ENCODE results near the gene DGKI.
A peak's percentile ranks its signal among the peaks of the same experiment; 100 is the strongest.

Gene DGKI

GRCh38 chr7:137475966-137476365, 370.8 kb downstream of the DGKI start:
- no peaks in the 10 kb centered on the region for H3K4me1 ChIP-seq (ENCODE audit: control insufficient read depth, insufficient read depth, low read length)
- H3K9ac ChIP-seq (ENCODE audit: low read length in 2 of 2), result no peak overlapping the region
- H3K27ac ChIP-seq (ENCODE audit: low read length), result no peak overlapping the region
- H3K27me3 ChIP-seq (ENCODE audit: control insufficient read depth in 1 of 2, insufficient read depth in 2 of 2, low read length in 2 of 2), result no peaks in the 10 kb centered on the region
- H3K9me3 ChIP-seq (ENCODE audit: control insufficient read depth in 2 of 2, low read length in 2 of 2), result no peaks in the 10 kb centered on the region
- H3K36me3 ChIP-seq (ENCODE audit: control insufficient read depth in 2 of 2, insufficient read depth in 2 of 2, low read length in 2 of 2), result no peaks in the 10 kb centered on the region
- H3K4me3 ChIP-seq (ENCODE audit: low read length in 2 of 2), result no peak overlapping the region

DNA sequence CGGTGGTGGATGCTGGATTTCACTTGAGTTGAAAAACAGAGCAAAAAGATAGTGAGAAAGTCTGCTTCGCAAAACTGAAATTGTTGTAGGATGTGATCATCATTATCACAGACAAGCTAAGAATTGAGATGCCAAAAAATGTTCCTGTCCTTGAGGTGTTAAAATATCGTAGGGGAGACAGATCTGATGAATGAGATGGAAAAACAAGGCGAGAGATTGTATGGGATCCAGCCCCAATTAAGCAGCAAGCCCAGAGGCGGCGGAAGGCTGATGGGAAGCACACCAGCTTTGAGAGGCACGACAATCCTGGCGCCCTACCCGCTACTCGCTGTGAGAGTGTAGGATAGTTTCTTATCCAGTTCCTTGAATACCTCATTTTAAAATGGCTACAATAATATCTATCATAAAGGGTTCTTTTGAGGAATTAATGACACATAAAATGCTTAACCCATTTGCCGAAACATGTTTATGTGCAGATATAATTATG, 372.2 kb downstream of the DGKI start:
- Histone ChIP-seq H3K27ac (ENCODE audit: low read length) (no peak overlapping the region), H3K9ac (ENCODE audit: low read length in 2 of 2) (no peak overlapping the region)

DNA sequence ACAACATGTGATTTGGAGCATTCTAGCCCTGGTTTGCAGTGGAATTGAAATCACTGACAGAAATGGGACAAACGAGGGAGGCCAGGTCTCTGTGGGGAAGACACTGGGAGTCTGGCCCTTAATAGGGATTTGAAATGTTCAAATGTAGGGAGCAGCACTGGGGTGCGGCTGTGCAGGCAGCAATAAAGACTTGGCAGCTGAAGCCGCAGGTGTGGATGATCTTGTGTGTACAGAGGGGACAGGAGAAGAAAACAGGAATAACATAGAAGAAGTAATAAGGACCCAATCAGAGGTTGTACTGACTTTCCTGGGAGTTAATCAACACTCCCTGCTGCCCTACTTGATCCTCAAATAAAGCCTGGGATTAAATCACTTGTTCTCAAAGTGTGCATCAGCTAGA, 375.6 kb downstream of the DGKI start:
- Histone ChIP-seq H3K27me3 (ENCODE audit: control insufficient read depth in 1 of 2, insufficient read depth in 2 of 2, low read length in 2 of 2) (no peaks in the 10 kb centered on the region), H3K27ac (ENCODE audit: low read length) (no peak overlapping the region), H3K9ac (ENCODE audit: low read length in 2 of 2) (no peak overlapping the region), H3K4me1 (ENCODE audit: control insufficient read depth, insufficient read depth, low read length) (no peaks in the 10 kb centered on the region), H3K36me3 (ENCODE audit: control insufficient read depth in 2 of 2, insufficient read depth in 2 of 2, low read length in 2 of 2) (no peaks in the 10 kb centered on the region), H3K9me3 (ENCODE audit: control insufficient read depth in 2 of 2, low read length in 2 of 2) (no peaks in the 10 kb centered on the region), H3K4me3 (ENCODE audit: low read length in 2 of 2) (no peak overlapping the region)

More for the DNA sequence above, 372.2 kb downstream of the DGKI start:
- Histone ChIP-seq H3K27me3 (ENCODE audit: control insufficient read depth in 1 of 2, insufficient read depth in 2 of 2, low read length in 2 of 2) (no peaks in the 10 kb centered on the region), H3K4me3 (ENCODE audit: low read length in 2 of 2) (no peak overlapping the region), H3K9me3 (ENCODE audit: control insufficient read depth in 2 of 2, low read length in 2 of 2) (no peaks in the 10 kb centered on the region), H3K4me1 (ENCODE audit: control insufficient read depth, insufficient read depth, low read length) (no peaks in the 10 kb centered on the region), H3K36me3 (ENCODE audit: control insufficient read depth in 2 of 2, insufficient read depth in 2 of 2, low read length in 2 of 2) (no peaks in the 10 kb centered on the region)

- Histone ChIP-seq H3K27me3 (ENCODE audit: control insufficient read depth in 1 of 2, insufficient read depth in 2 of 2, low read length in 2 of 2) (no peaks in the 10 kb centered on the region), H3K9me3 (ENCODE audit: control insufficient read depth in 2 of 2, low read length in 2 of 2) (no peaks in the 10 kb centered on the region), H3K9ac (ENCODE audit: low read length in 2 of 2) (no peak overlapping the region), H3K4me3 (ENCODE audit: low read length in 2 of 2) (no peak overlapping the region), H3K4me1 (ENCODE audit: control insufficient read depth, insufficient read depth, low read length) (no peaks in the 10 kb centered on the region), H3K27ac (ENCODE audit: low read length) (no peak overlapping the region), H3K36me3 (ENCODE audit: control insufficient read depth in 2 of 2, insufficient read depth in 2 of 2, low read length in 2 of 2) (no peaks in the 10 kb centered on the region)
Measured at GRCh38 chr7:137469858-137470257, 376.9 kb downstream of the DGKI start.

GRCh38 chr7:137469191-137469811, 377.5 kb downstream of the DGKI start:
- H3K27me3 ChIP-seq (ENCODE audit: control insufficient read depth in 1 of 2, insufficient read depth in 2 of 2, low read length in 2 of 2), result no peaks in the 10 kb centered on the region
- H3K36me3 ChIP-seq (ENCODE audit: control insufficient read depth in 2 of 2, insufficient read depth in 2 of 2, low read length in 2 of 2), result no peaks in the 10 kb centered on the region
- no peaks in the 10 kb centered on the region for H3K4me1 ChIP-seq (ENCODE audit: control insufficient read depth, insufficient read depth, low read length)
- no peak overlapping the region for H3K4me3 ChIP-seq (ENCODE audit: low read length in 2 of 2)
- H3K9me3 ChIP-seq (ENCODE audit: control insufficient read depth in 2 of 2, low read length in 2 of 2), result no peaks in the 10 kb centered on the region
- H3K9ac ChIP-seq (ENCODE audit: low read length in 2 of 2), result no peak overlapping the region
- no peak overlapping the region for H3K27ac ChIP-seq (ENCODE audit: low read length)

- H3K9me3 ChIP-seq (ENCODE audit: control insufficient read depth in 2 of 2, low read length in 2 of 2), result no peaks in the 10 kb centered on the region
- no peak overlapping the region for H3K4me3 ChIP-seq (ENCODE audit: low read length in 2 of 2)
- H3K4me1 ChIP-seq (ENCODE audit: control insufficient read depth, insufficient read depth, low read length), result no peaks in the 10 kb centered on the region
- peaks cover 0 to 2% of the 10 kb centered on the region in 2 donors for H3K27me3 ChIP-seq (ENCODE audit: control insufficient read depth in 1 of 2, insufficient read depth in 2 of 2, low read length in 2 of 2)
- no peaks in the 10 kb centered on the region for H3K36me3 ChIP-seq (ENCODE audit: control insufficient read depth in 2 of 2, insufficient read depth in 2 of 2, low read length in 2 of 2)
- no peak overlapping the region for H3K9ac ChIP-seq (ENCODE audit: low read length in 2 of 2)
- H3K27ac ChIP-seq (ENCODE audit: low read length), result no peak overlapping the region
Measured at GRCh38 chr7:137462847-137463246, 383.9 kb downstream of the DGKI start.

DNA sequence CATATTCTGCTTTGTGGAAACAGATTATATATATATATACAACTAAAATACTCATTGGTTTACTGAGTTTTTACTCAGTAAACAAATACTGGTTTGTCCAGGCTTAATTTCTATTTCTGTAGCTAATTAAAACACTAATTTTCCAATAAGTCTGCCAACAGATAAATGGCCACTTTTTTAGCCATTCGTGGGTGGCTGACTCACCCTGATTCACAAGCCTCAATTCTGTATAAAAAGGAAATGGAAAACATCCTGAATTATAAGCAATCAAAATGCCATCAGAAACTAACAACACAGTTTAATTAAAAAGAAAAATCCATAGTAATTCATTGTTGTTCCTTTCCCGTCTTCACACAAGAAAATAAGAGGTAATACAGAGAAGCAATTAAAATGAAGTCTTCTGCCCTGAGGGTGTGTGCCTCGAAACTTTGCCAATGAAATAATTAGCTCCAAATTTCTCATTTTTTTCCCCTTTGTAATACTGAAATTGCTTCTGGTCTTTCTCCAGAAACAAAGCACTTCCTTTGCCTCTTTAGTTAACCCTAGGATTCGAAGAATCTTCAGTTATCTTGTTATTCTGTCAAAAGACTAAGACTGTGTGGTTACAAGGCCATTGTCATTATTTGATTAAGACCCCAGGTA, 384.6 kb downstream of the DGKI start:
- no peaks in the 10 kb centered on the region for H3K36me3 ChIP-seq (ENCODE audit: control insufficient read depth in 2 of 2, insufficient read depth in 2 of 2, low read length in 2 of 2)
- H3K9ac ChIP-seq (ENCODE audit: low read length in 2 of 2), result no peak overlapping the region
- no peak overlapping the region for H3K27ac ChIP-seq (ENCODE audit: low read length)
- peaks cover 0 to 2% of the 10 kb centered on the region in 2 donors for H3K27me3 ChIP-seq (ENCODE audit: control insufficient read depth in 1 of 2, insufficient read depth in 2 of 2, low read length in 2 of 2)
- no peaks in the 10 kb centered on the region for H3K9me3 ChIP-seq (ENCODE audit: control insufficient read depth in 2 of 2, low read length in 2 of 2)
- no peak overlapping the region for H3K4me3 ChIP-seq (ENCODE audit: low read length in 2 of 2)
- H3K4me1 ChIP-seq (ENCODE audit: control insufficient read depth, insufficient read depth, low read length), result no peaks in the 10 kb centered on the region

GRCh38 chr7:137458399-137458798, 388.4 kb downstream of the DGKI start:
- peaks cover 0 to under 1% of the 10 kb centered on the region in 2 donors for H3K27me3 ChIP-seq (ENCODE audit: control insufficient read depth in 1 of 2, insufficient read depth in 2 of 2, low read length in 2 of 2)
- H3K27ac ChIP-seq (ENCODE audit: low read length), result no peak overlapping the region
- H3K9me3 ChIP-seq (ENCODE audit: control insufficient read depth in 2 of 2, low read length in 2 of 2), result no peaks in the 10 kb centered on the region
- no peak overlapping the region for H3K9ac ChIP-seq (ENCODE audit: low read length in 2 of 2)
- H3K36me3 ChIP-seq (ENCODE audit: control insufficient read depth in 2 of 2, insufficient read depth in 2 of 2, low read length in 2 of 2), result no peaks in the 10 kb centered on the region
- H3K4me3 ChIP-seq (ENCODE audit: low read length in 2 of 2), result no peak overlapping the region
- peaks cover 6% of the 10 kb centered on the region for H3K4me1 ChIP-seq (ENCODE audit: control insufficient read depth, insufficient read depth, low read length)

DNA sequence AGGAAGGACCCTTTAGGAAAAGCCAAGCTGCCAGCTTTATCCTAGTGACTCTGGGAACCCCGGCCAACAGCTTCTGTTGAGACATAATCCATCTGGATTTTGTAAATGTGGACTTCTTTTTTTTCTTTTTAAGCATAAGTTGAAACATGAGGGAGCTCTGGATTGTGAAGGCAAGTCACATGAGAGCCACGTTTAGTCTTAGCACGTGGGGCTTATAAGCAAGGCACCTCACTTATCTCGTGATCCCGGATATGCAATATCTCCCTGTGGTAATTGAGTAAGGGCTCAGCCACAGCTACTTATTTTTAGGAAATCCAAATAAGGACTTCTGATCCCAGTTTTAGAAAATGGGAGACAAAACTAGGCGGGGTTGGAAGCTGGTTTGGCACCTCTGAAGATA, 392.0 kb downstream of the DGKI start:
- Histone ChIP-seq H3K4me3 (ENCODE audit: low read length in 2 of 2) (peak overlapping the region; percentile 36 to 45), H3K9ac (ENCODE audit: low read length in 2 of 2) (peak overlapping the region in 1 of 2 donors; percentile 12), H3K4me1 (ENCODE audit: control insufficient read depth, insufficient read depth, low read length) (peaks cover 6% of the 10 kb centered on the region), H3K27ac (ENCODE audit: low read length) (peak overlapping the region; percentile 61), H3K36me3 (ENCODE audit: control insufficient read depth in 2 of 2, insufficient read depth in 2 of 2, low read length in 2 of 2) (no peaks in the 10 kb centered on the region), H3K27me3 (ENCODE audit: control insufficient read depth in 1 of 2, insufficient read depth in 2 of 2, low read length in 2 of 2) (no peaks in the 10 kb centered on the region), H3K9me3 (ENCODE audit: control insufficient read depth in 2 of 2, low read length in 2 of 2) (no peaks in the 10 kb centered on the region)

GRCh38 chr7:137454246-137454724, 392.5 kb downstream of the DGKI start:
- Histone ChIP-seq H3K27ac (ENCODE audit: low read length) (peak overlapping the region; percentile 61), H3K9me3 (ENCODE audit: control insufficient read depth in 2 of 2, low read length in 2 of 2) (no peaks in the 10 kb centered on the region), H3K36me3 (ENCODE audit: control insufficient read depth in 2 of 2, insufficient read depth in 2 of 2, low read length in 2 of 2) (no peaks in the 10 kb centered on the region), H3K4me3 (ENCODE audit: low read length in 2 of 2) (peak overlapping the region; percentile 36 to 45), H3K4me1 (ENCODE audit: control insufficient read depth, insufficient read depth, low read length) (peaks cover 6% of the 10 kb centered on the region), H3K9ac (ENCODE audit: low read length in 2 of 2) (peak overlapping the region in 1 of 2 donors; percentile 12), H3K27me3 (ENCODE audit: control insufficient read depth in 1 of 2, insufficient read depth in 2 of 2, low read length in 2 of 2) (no peaks in the 10 kb centered on the region)

GRCh38 chr7:137453356-137453755, 393.4 kb downstream of the DGKI start:
- H3K4me1 ChIP-seq (ENCODE audit: control insufficient read depth, insufficient read depth, low read length), result peaks cover 6% of the 10 kb centered on the region
- H3K9me3 ChIP-seq (ENCODE audit: control insufficient read depth in 2 of 2, low read length in 2 of 2), result no peaks in the 10 kb centered on the region
- H3K27ac ChIP-seq (ENCODE audit: low read length), result no peak overlapping the region
- no peak overlapping the region for H3K9ac ChIP-seq (ENCODE audit: low read length in 2 of 2)
- H3K4me3 ChIP-seq (ENCODE audit: low read length in 2 of 2), result no peak overlapping the region
- H3K36me3 ChIP-seq (ENCODE audit: control insufficient read depth in 2 of 2, insufficient read depth in 2 of 2, low read length in 2 of 2), result no peaks in the 10 kb centered on the region
- H3K27me3 ChIP-seq (ENCODE audit: control insufficient read depth in 1 of 2, insufficient read depth in 2 of 2, low read length in 2 of 2), result no peaks in the 10 kb centered on the region

Measured in stomach smooth muscle (tissue), 2 donors.